ENCODE data around the gene ANKRD44.

Gene ANKRD44

DNA sequence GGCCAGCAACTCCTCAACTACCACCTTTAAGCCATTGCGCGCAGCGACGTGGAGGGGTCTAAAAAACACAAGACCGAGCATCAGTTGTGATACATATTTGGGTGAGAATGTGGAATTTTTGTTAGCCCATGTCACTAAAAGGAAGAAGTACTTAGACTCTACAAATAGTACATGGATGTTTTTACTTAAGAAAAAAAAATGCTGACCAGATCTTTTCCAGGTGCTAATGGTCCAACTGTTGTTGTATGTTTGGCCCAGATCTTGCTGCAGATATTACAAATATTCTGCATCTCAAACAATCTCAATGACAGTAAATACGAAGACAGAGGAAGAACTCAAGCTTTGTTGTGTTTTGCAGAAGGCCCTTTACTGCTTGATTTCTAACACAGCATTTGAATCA lies 317.0 kb downstream of the ANKRD44 start:
- Mint-ChIP-seq H3K27ac (peak overlapping the region; percentile 24), H3K4me3 (no peak overlapping the region), H3K4me1 (peaks cover 35% of the 10 kb centered on the region), H3K9me3 (no peaks in the 10 kb centered on the region), H3K27me3 (no peaks in the 10 kb centered on the region), H3K36me3 (peaks cover 25% of the 10 kb centered on the region)

DNA sequence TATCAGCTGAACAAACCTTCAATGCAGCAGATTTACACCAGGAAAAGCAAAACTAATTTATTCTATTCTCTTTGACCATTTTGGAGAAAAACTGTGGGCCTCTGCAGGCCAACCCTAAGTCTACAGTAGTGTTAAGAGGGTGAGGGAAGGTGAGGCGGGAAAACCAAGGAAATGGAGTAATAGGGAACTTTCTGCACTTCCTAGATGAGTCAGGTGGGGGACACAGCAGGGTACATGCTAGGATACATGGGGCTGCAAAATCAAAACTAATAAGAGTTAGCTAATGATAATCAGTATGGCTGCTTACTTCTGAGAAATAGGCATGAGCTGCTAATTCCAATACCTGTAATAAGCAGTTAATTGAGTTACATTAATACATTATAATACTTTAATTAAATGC lies 318.1 kb downstream of the ANKRD44 start:
- Mint-ChIP-seq H3K27ac (peak overlapping the region; percentile 83), H3K9me3 (no peaks in the 10 kb centered on the region), H3K27me3 (no peaks in the 10 kb centered on the region), H3K36me3 (peaks cover 22% of the 10 kb centered on the region), H3K4me3 (no peak overlapping the region), H3K4me1 (peaks cover 47% of the 10 kb centered on the region)

DNA sequence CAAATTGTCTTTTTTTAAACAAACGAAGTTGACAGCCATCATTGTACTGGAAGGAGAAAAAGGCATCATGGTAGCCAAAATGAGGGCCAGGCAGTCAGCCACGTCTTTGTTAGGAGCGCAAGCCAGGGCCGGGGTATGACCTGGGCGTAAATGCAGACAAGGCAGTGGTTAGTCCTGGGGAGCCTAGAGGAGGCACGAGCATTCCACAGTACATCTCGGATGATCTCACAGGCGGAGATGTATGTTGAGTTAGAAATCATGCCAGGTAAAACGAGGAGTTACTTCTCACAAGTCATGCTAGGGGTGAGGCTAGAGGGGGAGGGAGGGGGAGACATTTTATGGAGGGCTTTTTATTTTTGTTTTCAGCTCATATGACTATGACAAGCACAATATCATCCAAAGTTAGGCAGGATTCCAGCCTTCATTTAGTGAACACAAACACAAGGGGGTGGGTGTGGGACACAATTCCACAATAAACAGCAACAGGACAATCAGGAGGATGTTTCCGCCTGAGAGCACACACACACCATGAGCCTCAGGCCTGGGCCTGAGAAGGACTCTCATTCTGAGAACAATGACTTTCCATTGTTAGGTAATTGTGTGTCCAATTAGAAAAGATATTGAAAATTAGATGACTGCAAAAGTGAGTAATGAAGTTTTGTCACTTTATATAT lies 319.7 kb downstream of the ANKRD44 start:
- peaks cover 24% of the 10 kb centered on the region for H3K36me3 Mint-ChIP-seq
- no peaks in the 10 kb centered on the region for H3K27me3 Mint-ChIP-seq

DNA sequence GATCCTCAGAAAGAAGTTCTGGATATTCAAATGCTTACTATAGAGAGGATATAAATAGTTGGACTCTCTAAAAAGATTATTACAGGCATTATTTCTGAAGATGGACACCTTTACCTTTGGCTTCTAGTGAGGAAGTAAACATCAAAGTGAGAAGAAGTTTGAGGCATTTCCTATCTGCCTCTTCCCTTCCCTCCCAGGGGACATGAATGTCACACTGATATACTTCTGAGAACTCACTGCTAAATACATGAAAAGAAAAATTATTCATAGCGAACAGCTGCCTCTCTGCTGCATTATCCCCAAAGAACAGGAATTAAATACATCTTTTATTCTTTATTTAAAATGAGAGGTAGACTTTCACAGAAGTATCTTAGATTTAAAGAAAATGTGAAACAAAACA lies 320.5 kb downstream of the ANKRD44 start:
- peaks cover 61% of the 10 kb centered on the region for H3K4me1 Mint-ChIP-seq
- no peak overlapping the region for H3K4me3 Mint-ChIP-seq
- H3K36me3 Mint-ChIP-seq = peaks cover 20% of the 10 kb centered on the region
- peak overlapping the region; percentile 81 for H3K27ac Mint-ChIP-seq
- H3K9me3 Mint-ChIP-seq = no peaks in the 10 kb centered on the region
- H3K27me3 Mint-ChIP-seq = no peaks in the 10 kb centered on the region

More for the DNA sequence above, 319.7 kb downstream of the ANKRD44 start:
- Mint-ChIP-seq H3K4me1 (peaks cover 57% of the 10 kb centered on the region), H3K27ac (peak overlapping the region; percentile 81), H3K9me3 (no peaks in the 10 kb centered on the region), H3K4me3 (no peak overlapping the region)

DNA sequence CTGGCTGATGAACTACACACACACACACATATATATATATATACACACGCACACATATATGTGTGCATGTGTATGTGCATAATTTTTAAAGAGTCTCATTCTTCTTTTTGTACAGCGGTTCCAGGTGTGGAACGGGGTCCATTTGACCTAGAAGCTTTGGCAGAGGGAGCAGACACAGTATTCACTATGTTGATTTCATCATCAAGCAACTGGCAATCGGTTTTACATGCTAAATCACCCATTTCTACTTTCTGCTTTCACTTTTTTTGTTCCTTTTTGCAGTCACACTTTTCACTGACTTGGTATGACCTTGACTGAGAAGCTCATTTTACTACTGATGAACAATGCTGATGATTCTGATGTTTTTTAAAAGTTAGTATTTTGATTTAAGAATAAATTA lies 321.1 kb downstream of the ANKRD44 start:
- Mint-ChIP-seq H3K36me3 (peaks cover 16% of the 10 kb centered on the region), H3K27ac (peak overlapping the region; percentile 88), H3K4me1 (peaks cover 67% of the 10 kb centered on the region), H3K9me3 (no peaks in the 10 kb centered on the region), H3K27me3 (no peaks in the 10 kb centered on the region), H3K4me3 (peak overlapping the region; percentile 19)

DNA sequence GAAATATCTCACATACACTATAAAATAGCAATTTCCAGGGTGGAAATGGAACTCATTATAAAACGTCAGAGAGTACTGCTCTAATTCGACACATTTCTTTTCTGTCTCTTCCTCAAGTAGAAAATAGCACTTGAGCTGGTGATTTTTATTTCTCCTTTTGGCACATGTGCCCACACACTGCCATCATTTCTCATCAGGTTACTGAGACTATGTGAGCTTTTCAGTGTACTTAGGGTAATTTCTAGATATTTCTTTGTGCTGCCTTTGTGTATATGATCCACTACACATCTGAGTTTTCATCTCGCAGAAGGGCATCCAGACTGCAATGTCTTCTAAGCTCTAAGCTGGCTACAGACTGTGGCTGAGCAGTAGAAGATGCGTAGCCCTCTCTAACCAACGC lies 321.9 kb downstream of the ANKRD44 start:
- peaks cover 69% of the 10 kb centered on the region for H3K4me1 Mint-ChIP-seq
- peaks cover 14% of the 10 kb centered on the region for H3K36me3 Mint-ChIP-seq
- peak overlapping the region; percentile 95 for H3K27ac Mint-ChIP-seq
- H3K27me3 Mint-ChIP-seq = no peaks in the 10 kb centered on the region
- no peaks in the 10 kb centered on the region for H3K9me3 Mint-ChIP-seq
- H3K4me3 Mint-ChIP-seq = peak overlapping the region; percentile 46

DNA sequence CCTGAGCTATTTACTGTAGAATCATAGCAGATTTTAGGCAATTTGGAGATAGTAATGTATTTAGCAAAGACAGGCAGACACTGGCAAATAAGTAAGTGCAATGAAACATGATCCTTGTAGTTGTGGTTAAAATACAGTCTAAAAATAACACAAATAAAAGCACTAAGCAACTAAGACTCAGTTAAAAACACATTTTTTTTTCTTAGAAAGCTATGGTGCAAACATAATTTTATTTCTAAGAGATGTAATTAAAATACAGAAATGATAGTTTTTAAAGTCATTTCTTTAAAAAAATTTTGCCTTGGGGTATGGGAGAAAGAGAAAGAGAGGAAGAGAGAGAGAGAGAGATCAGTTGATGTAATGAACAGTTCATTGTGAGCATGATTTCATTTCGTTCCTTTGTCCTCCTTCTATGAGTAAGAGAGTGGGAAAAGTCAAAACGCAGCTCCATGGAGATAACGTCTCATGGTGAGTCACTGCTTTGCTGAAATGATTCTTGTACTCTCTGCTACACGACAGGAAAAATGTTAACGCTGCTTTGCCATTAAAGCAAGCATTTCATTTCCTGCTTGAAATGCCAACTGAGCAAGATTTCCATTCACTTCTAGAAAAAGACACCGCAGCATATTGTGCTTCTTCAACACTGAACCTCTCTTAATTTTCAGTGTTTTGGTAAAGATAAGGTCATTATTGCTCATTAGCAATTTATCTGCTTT lies 322.8 kb downstream of the ANKRD44 start:
- Mint-ChIP-seq H3K36me3 (peaks cover 14% of the 10 kb centered on the region), H3K9me3 (no peaks in the 10 kb centered on the region), H3K27ac (peak overlapping the region; percentile 95), H3K4me1 (peaks cover 69% of the 10 kb centered on the region), H3K4me3 (peak overlapping the region; percentile 61), H3K27me3 (no peaks in the 10 kb centered on the region)

DNA sequence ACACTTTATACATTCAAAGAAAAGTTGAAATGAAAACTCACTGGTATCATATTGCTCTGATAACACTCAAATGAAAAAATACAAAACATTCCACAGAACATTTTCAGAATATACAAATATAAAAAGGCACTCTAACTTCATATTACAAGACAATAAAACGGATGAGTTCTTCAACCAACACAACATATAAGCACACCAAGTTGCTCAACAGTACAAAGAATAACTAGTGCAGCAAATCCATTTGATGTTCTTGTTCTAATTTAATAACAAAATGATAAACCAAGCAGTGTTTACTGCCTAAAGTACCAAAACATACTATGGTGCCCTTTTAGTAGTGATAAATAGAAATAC lies 323.3 kb downstream of the ANKRD44 start:
- Mint-ChIP-seq H3K4me3 (no peak overlapping the region), H3K9me3 (no peaks in the 10 kb centered on the region), H3K36me3 (peaks cover 14% of the 10 kb centered on the region), H3K27me3 (no peaks in the 10 kb centered on the region), H3K4me1 (peaks cover 66% of the 10 kb centered on the region), H3K27ac (peak overlapping the region; percentile 95)

DNA sequence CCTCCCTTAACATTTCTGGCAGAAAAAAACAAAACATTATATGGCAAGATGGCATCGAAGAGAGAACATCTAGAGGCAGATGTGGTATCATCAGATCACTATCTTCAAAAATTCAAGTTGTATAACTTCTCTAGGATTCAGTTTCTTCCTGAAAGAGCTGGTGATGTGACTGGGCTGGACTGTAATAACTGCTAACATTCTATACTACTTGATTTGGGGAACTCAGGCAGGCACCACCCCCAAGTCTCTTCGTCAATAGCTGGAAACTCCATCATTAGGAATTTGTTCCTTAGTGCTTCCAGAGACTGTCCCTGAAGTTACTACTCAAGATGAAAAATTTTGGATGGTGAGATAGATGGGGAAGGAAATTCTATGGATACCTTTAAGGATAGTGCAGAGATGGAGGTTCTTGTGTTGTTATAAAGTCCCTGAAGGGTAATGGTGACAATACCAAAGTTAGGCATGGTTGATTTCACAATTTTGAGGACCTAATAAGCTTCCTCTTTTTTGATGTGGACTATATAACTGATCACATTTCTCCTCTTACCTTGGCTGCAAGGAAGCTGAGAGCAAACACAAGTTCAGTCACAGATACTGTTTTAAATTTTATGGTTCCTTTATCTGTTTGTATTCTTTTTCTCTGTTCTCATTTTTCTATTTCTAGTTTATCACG lies 324.9 kb downstream of the ANKRD44 start:
- Mint-ChIP-seq H3K27me3 (no peaks in the 10 kb centered on the region), H3K9me3 (no peaks in the 10 kb centered on the region), H3K36me3 (peaks cover 7% of the 10 kb centered on the region), H3K27ac (peak overlapping the region; percentile 88), H3K4me1 (peaks cover 52% of the 10 kb centered on the region), H3K4me3 (no peak overlapping the region)

DNA sequence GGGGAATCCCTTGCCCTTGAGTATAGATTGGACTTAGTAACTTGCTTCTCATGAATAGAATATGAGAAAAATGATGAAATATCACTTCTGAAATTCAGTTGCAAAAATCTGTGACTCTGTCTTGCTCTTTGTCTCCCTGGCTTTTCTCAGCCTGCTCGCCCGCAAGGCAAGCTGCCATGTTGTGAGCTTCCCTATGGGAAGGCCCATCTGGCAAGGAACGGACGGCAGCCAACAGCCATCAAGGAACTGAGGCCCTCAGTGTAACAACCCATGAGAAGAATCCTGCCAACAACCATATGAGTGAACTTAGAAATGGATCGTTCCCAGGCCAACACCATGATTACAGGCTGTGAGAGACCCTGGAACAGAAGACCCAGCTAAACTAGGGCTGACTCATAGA lies 325.7 kb downstream of the ANKRD44 start:
- Mint-ChIP-seq H3K4me3 (no peak overlapping the region), H3K36me3 (peaks cover 3% of the 10 kb centered on the region), H3K27ac (peak overlapping the region; percentile 88), H3K4me1 (peaks cover 45% of the 10 kb centered on the region), H3K27me3 (no peaks in the 10 kb centered on the region), H3K9me3 (no peaks in the 10 kb centered on the region)

DNA sequence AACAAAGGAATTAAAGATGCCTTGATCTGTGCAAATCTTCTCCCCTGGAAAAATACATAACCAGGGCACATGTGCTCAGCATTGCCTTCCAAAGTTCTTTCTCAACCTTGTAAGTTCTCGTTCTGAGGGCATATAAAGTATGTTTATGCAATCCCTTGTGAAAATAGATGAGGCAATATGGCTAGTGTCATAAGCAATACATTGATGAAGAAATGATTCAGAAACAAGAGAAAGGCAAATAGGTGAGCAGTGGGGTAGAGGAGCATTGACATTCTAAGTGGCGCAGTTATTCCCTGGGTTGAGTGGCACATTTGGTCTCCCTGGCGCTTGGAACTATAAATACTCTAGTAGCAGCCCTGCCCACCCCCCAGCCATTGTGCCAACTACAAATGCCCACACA lies 326.6 kb downstream of the ANKRD44 start:
- Mint-ChIP-seq H3K27ac (peak overlapping the region; percentile 59), H3K27me3 (no peaks in the 10 kb centered on the region), H3K9me3 (no peaks in the 10 kb centered on the region), H3K4me1 (peaks cover 37% of the 10 kb centered on the region), H3K4me3 (no peak overlapping the region), H3K36me3 (peaks cover 2% of the 10 kb centered on the region)

DNA sequence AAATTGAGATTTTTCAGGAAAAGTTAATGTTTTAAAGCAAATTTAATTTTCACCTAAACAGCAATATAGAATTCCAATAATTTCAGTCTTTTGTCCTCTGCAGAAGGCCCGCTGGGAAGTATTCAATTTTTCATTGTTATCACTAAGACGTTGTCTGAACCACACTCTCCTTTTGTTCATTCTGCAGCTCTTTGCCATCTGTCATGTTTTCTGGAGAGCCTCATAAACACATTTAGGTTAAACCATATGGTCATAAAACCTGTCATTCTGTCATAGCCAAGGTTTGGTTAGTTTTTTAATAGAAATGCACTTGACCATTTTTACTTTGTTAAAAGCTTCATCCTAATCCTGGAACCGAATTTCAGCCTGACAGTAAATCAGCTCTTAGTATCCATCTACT lies 330.1 kb downstream of the ANKRD44 start:
- peaks cover 18% of the 10 kb centered on the region for H3K4me1 Mint-ChIP-seq
- no peaks in the 10 kb centered on the region for H3K27me3 Mint-ChIP-seq
- no peak overlapping the region for H3K4me3 Mint-ChIP-seq
- H3K27ac Mint-ChIP-seq = no peak overlapping the region
- peaks cover 6% of the 10 kb centered on the region for H3K9me3 Mint-ChIP-seq
- H3K36me3 Mint-ChIP-seq = no peaks in the 10 kb centered on the region

DNA sequence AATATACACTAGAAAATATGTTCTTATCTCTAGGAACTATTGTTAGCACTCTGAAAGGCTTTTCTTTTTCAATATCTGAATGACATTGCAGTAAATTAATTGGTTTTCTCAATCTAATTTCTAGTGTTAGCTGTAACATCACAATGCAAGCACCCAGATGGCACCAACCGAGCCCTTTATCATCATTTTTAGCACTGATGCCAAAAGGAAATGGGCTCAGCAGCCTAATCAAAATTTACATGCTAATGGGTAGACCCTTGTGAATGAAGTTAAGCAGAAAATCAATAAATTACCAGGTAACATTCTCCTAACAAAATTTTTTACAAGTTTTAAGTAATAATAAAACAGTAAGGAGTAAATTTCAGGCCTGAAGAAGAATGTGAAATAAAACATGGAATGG lies 330.6 kb downstream of the ANKRD44 start:
- Mint-ChIP-seq H3K9me3 (peaks cover 6% of the 10 kb centered on the region), H3K36me3 (no peaks in the 10 kb centered on the region), H3K27me3 (no peaks in the 10 kb centered on the region), H3K4me1 (peaks cover 13% of the 10 kb centered on the region), H3K27ac (no peak overlapping the region), H3K4me3 (no peak overlapping the region)

DNA sequence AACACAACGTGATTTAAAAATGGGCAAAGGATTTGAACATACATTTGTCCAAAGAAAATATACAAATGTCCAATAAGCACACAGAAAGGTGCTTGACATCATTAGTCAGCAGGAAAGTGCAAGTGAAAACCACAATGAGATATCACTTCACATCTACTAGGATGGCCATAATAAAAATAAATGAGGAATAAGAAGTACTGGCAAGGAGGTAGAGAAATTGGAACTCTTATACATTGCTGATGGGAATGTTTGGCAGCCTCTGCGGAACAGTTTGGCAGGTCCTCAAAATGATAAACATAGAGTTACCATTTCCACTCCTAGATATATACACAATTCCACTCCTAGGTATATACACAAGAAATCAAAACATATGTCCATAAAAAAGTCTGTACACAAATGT lies 333.1 kb downstream of the ANKRD44 start:
- H3K4me1 Mint-ChIP-seq = peaks cover 6% of the 10 kb centered on the region
- no peaks in the 10 kb centered on the region for H3K36me3 Mint-ChIP-seq
- H3K9me3 Mint-ChIP-seq = peaks cover 6% of the 10 kb centered on the region
- H3K27ac Mint-ChIP-seq = no peak overlapping the region
- H3K27me3 Mint-ChIP-seq = no peaks in the 10 kb centered on the region
- no peak overlapping the region for H3K4me3 Mint-ChIP-seq

DNA sequence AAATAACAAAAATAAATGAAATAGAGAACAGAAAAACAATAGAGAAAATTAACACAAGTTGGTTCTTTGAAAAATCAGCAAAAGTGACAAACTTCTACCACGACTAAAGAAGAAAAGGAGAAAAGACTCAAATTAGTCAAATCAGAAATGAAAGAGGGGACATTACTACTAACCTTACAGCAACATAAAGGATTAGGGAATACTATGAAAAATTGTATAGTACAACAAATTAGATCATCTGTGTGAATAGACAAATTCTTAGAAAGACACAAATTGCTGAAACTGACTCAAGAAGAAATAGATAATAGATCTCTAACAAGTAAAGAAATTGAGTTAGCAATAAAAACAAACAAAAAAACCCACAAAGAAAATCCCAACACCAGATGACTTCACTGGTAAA lies 335.6 kb downstream of the ANKRD44 start:
- H3K9me3 Mint-ChIP-seq = peaks cover 6% of the 10 kb centered on the region
- no peak overlapping the region for H3K4me3 Mint-ChIP-seq
- no peaks in the 10 kb centered on the region for H3K36me3 Mint-ChIP-seq
- H3K27ac Mint-ChIP-seq = no peak overlapping the region
- peaks cover 6% of the 10 kb centered on the region for H3K4me1 Mint-ChIP-seq
- H3K27me3 Mint-ChIP-seq = no peaks in the 10 kb centered on the region

DNA sequence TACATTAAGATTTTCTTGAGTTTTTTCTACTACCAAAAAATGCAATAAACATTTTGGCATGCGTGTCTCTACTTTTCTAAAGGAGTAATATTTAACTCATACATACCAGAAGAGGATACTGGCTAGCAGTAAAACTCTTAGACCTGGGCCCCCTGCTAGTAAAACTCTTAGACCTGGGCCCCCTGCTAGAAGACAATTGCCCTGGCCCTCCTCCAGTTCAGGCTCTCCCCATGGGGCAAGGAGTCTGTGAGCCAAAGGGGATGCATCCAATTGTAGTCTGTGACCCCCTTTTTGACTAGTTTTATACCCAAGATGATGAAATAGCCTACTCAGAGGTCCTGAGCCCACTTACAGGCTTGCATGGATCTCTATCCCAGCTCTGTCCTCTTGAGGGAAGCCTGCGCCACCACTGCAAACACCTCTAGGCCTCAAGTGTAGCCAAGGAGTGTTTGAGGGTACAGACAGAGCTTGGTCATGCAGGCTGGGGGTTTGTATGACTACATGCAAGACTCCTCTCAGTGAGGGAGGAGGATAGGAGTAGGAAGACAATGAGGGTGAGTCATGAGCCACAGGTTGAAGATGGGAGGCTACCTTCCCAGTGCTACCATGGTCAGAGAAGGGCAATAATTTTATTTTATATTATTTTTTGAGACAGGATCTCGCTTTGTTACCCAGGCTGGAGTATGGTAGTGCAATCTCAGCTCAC lies 338.9 kb downstream of the ANKRD44 start:
- no peak overlapping the region for H3K4me3 Mint-ChIP-seq
- H3K27ac Mint-ChIP-seq = no peak overlapping the region
- no peaks in the 10 kb centered on the region for H3K4me1 Mint-ChIP-seq
- peaks cover 2% of the 10 kb centered on the region for H3K36me3 Mint-ChIP-seq
- no peaks in the 10 kb centered on the region for H3K9me3 Mint-ChIP-seq
- no peaks in the 10 kb centered on the region for H3K27me3 Mint-ChIP-seq

All from activated naive CD4-positive, alpha-beta T cell treated with anti-CD3 and anti-CD28 coated beads, Interleukin-2, amount 50 U/mL, for 24 hours (primary cell).